GM18867 (cell line): ENCODE results near the gene ANKRD40.

ENCODE experiments used
- ATAC-seq: cut with Tn5 transposase; IDR thresholded peaks from one replicate; pipeline ENCODE4 v1.9.1; 2021; ENCODE audit warnings: mild to moderate bottlenecking, moderate library complexity; ENCODE audit not compliant: unreplicated experiment

Gene ANKRD40

GRCh38 chr17:50672831-50673551 lies 34.7 kb downstream of the ANKRD40 start:
- ATAC-seq, result no peak

- ATAC-seq, result no peak
Measured at GRCh38 chr17:50672071-50672470, 35.6 kb downstream of the ANKRD40 start.

- no peak for ATAC-seq
Measured at GRCh38 chr17:50668838-50669581, 38.7 kb downstream of the ANKRD40 start.

- ATAC-seq, result no peak
Measured at GRCh38 chr17:50668025-50668837, 39.5 kb downstream of the ANKRD40 start.

- ATAC-seq, result no peak
Measured at GRCh38 chr17:50667259-50668024, 40.3 kb downstream of the ANKRD40 start.

- ATAC-seq, result no peak
Measured at GRCh38 chr17:50666316-50666715, 41.4 kb downstream of the ANKRD40 start.

- no peak for ATAC-seq
Measured at GRCh38 chr17:50665838-50666237, 41.9 kb downstream of the ANKRD40 start.

- no peak for ATAC-seq
Measured at GRCh38 chr17:50664788-50665458, 42.8 kb downstream of the ANKRD40 start.

GRCh38 chr17:50663812-50664374 lies 43.8 kb downstream of the ANKRD40 start:
- ATAC-seq, result no peak

GRCh38 chr17:50662632-50663225 lies 45.0 kb downstream of the ANKRD40 start:
- ATAC-seq, result no peak

- no peak for ATAC-seq
Measured at GRCh38 chr17:50661795-50662391, 45.8 kb downstream of the ANKRD40 start.

- ATAC-seq, result no peak
Measured at GRCh38 chr17:50661348-50661747, 46.4 kb downstream of the ANKRD40 start.

- ATAC-seq, result no peak
Measured at GRCh38 chr17:50660887-50661345, 46.8 kb downstream of the ANKRD40 start.

GRCh38 chr17:50660042-50660886 lies 47.5 kb downstream of the ANKRD40 start:
- no peak for ATAC-seq

- ATAC-seq, result no peak
Measured at GRCh38 chr17:50659179-50659578, 48.5 kb downstream of the ANKRD40 start.

- ATAC-seq, result no peak
Measured at GRCh38 chr17:50658616-50659015, 49.1 kb downstream of the ANKRD40 start.

- ATAC-seq, result no peak
Measured at GRCh38 chr17:50657627-50658026, 50.1 kb downstream of the ANKRD40 start.

GRCh38 chr17:50657054-50657453 lies 50.7 kb downstream of the ANKRD40 start:
- no peak for ATAC-seq
